ENCODE results near the gene TEX19. TPM values are rescaled to one million over a fixed set of nuclear protein-coding genes. Genes with fewer than 3 reads are reported as not detected.

The TEX19 gene
- total RNA-seq, 3 donors from 2014 or later = not detected

DNA sequence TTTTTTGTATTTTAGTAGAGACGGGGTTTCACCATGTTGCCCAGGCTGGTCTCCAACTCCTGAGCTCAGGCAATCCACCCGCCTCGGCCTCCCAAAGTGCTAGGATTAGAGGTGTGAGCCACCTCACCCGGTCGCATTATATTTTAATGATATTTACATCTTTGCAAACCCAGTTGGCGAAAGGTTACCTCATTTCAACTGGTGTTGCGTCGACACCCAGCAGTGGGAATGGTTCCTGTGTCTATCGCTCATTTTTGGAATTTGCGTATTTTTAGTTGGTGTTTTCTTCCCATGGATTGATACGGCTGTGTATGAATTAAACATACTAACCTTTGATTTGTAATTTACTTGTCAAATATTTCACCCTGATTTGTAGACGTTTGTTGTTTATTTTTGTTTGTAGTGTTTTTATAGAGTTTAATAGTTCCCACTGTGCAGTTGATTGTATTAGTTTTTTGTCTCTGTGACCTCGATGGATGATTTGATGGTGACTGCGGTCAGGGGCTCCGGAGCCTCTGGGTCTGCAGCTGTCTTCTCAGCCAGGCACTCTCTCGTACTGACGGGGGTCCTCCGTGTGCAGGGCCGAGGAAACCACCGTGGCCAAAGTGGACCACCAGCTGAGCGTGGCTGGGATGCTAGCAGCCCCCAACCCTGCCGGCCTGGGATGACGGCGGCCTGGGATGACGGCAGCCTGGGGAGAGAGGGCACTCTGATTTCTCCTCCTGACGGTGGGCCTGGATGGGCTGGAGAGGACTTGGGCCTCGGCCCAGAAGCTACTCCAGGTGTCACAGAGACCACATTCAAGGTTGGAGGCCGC lies 45.6 kb upstream of the TEX19 start:
- H3K4me1 ChIP-seq (ENCODE audit: low read depth) = peaks cover 4% of the 10 kb centered on the region
- no peak for ATAC-seq
- no peak for DNase-seq
- no peaks in the 10 kb centered on the region for H3K36me3 ChIP-seq (ENCODE audit: low read depth)
- no peak overlapping the region for H3K4me3 ChIP-seq
- no peaks in the 10 kb centered on the region for H3K9me3 ChIP-seq
- TF ChIP-seq CTCF (IDR thresholded peaks at IDR 0.05) = no peak
- intact Hi-C loops (cut with DNase I, micrococcal nuclease) = no loop called here

GRCh38 chr17:82314012-82314726 lies 44.9 kb upstream of the TEX19 start:
- no peak for TF ChIP-seq CTCF (IDR thresholded peaks at IDR 0.05)
- Histone ChIP-seq H3K4me3 (no peak overlapping the region), H3K9me3 (no peaks in the 10 kb centered on the region), H3K36me3 (ENCODE audit: low read depth) (no peaks in the 10 kb centered on the region), H3K4me1 (ENCODE audit: low read depth) (peaks cover 4% of the 10 kb centered on the region)
- no peak for ATAC-seq
- intact Hi-C loops (cut with DNase I, micrococcal nuclease) = no loop called here
- DNase-seq = no peak

DNA sequence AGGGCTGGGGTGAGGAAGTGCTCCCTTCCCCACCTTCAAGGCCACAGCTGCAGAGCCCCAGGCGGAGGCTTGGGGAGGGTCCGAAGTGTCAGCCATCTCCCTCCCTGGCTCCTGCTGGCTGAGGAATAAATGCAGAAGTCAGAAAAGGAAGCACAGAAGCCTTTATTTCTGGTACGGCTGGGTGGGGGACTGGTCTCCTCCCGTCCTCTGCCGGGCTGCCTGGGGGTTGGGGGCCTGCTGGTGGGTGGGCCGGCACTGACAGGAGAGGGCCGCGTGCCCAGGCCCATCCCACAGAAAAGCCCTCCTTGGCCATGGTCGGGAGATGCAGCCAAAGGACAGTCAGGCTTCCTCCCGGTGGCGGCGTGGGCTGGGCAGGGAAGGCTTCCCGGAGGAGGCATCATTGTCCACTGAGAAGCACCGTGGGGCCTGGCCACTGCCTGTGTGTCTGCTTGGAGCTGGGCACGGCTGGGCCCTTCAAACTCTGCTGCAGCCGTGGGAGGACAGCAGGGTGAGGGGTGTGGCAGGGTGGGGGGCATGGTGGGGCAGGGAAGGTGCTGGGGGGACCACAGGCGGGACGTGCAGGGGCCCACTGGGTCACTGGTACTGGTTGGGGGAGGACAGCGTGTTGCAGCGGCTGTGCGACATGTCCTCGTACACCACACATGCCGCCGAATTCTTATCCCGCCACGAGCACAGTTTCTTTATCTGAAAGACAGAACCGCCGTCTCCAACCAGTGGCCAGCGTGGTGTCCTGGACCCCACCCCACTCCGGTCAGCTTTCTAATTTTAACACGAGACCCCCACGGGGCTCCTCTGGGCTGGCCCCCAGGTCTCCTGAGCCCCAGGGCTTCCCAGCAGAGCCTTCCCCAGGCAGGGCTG lies 44.1 kb upstream of the TEX19 start:
- no peaks in the 10 kb centered on the region for H3K36me3 ChIP-seq (ENCODE audit: low read depth)
- no peaks in the 10 kb centered on the region for H3K9me3 ChIP-seq
- no peak overlapping the region for H3K4me3 ChIP-seq
- intact Hi-C loops (cut with DNase I, micrococcal nuclease) = no loop called here
- DNase-seq (no peak), ATAC-seq (no peak)
- TF ChIP-seq CTCF (IDR thresholded peaks at IDR 0.05) = no peak
- no peaks in the 10 kb centered on the region for H3K4me1 ChIP-seq (ENCODE audit: low read depth)

DNA sequence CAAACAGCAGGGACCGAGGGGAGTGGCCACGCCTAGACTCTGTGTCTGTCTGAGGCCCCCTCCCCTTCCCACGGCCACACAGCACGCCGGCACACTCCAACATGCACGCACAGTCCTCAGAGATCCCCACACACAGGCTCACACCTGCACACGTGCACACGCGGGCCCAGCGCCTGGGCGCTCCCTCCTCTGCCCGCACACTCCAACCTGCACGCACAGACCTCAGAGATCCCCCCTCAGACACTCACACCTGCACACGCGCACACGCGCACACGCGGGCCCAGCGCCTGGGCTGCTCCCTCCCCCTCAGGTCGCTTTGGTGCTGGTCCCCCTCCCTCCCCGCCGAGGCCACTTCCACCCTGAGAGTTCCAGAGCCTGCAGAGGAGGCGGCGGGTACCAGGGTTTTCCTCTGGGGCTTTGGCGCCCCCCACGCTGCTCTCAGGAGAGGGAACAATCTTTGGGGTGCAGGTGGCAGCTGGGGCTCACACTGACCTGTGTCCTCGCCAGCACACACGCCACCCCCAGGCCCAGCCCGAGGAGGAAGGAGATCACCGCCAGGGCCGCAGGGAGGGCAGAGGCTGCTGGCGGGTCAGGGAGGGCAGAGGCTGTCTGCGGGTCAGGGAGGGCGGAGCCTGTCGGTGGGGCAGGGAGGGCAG lies 43.2 kb upstream of the TEX19 start:
- DNase-seq = no peak
- intact Hi-C loops (cut with DNase I, micrococcal nuclease) = no loop called here

More for the DNA sequence above, 43.2 kb upstream of the TEX19 start:
- no peaks in the 10 kb centered on the region for H3K36me3 ChIP-seq (ENCODE audit: low read depth)
- no peaks in the 10 kb centered on the region for H3K4me1 ChIP-seq (ENCODE audit: low read depth)
- TF ChIP-seq CTCF (IDR thresholded peaks at IDR 0.05) = no peak
- no peaks in the 10 kb centered on the region for H3K9me3 ChIP-seq
- ATAC-seq = peak; percentile 37
- no peak overlapping the region for H3K4me3 ChIP-seq
